ENCODE measurements around the gene BLOC1S4. TPM values are rescaled to one million over a fixed set of nuclear protein-coding genes. Genes with fewer than 3 reads are reported as not detected.

Gene BLOC1S4
- total RNA-seq, 1 donor: 7.0 TPM

- TF ChIP-seq, protein P1, sequence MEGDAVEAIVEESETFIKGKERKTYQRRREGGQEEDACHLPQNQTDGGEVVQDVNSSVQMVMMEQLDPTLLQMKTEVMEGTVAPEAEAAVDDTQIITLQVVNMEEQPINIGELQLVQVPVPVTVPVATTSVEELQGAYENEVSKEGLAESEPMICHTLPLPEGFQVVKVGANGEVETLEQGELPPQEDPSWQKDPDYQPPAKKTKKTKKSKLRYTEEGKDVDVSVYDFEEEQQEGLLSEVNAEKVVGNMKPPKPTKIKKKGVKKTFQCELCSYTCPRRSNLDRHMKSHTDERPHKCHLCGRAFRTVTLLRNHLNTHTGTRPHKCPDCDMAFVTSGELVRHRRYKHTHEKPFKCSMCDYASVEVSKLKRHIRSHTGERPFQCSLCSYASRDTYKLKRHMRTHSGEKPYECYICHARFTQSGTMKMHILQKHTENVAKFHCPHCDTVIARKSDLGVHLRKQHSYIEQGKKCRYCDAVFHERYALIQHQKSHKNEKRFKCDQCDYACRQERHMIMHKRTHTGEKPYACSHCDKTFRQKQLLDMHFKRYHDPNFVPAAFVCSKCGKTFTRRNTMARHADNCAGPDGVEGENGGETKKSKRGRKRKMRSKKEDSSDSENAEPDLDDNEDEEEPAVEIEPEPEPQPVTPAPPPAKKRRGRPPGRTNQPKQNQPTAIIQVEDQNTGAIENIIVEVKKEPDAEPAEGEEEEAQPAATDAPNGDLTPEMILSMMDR (IDR thresholded peaks at IDR 0.05; ENCODE audit: insufficient read depth, low read length): no peak
- H3K4me3 ChIP-seq (ENCODE audit: low read depth, low read length): no peak overlapping the region
- no peak for DNase-seq (ENCODE audit: low read depth)
These were observed 3.1 kb downstream of the BLOC1S4 start for GRCh38 chr4:6718932-6719610.

- H3K4me3 ChIP-seq (ENCODE audit: low read depth, low read length): no peak overlapping the region
- TF ChIP-seq, protein P1 (IDR thresholded peaks at IDR 0.05; ENCODE audit: insufficient read depth, low read length): no peak
- no peak for DNase-seq (ENCODE audit: low read depth)
These were observed 3.7 kb downstream of the BLOC1S4 start for GRCh38 chr4:6719611-6720179.

- H3K4me3 ChIP-seq (ENCODE audit: low read depth, low read length): no peak overlapping the region
These were observed 4.3 kb downstream of the BLOC1S4 start for GRCh38 chr4:6720202-6720699.

DNA sequence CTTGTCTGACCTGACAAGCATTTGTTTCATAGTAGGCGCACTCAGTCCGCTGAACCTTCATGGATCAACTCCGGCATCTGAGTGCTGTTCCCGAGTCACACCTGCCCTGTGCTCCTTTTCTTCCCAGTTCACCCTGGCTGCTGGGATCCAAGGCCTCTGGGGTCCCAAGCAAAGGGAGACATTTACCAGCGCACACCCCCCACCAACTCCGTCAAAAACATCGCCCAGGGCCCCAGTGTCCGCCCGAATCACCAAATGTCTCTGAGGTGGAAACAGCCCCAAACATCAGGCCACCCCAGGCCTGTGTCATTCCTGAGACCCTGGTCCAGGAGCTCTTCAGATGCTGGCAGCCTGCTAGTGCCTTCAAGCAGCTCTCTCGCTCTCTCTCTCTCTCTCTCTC lies 5.1 kb downstream of the BLOC1S4 start:
- DNase-seq (ENCODE audit: low read depth): no peak
- H3K4me3 ChIP-seq (ENCODE audit: low read depth, low read length): no peak overlapping the region
- TF ChIP-seq, protein P1 (IDR thresholded peaks at IDR 0.05; ENCODE audit: insufficient read depth, low read length): no peak

More at GRCh38 chr4:6720202-6720699, 4.3 kb downstream of the BLOC1S4 start:
- DNase-seq (ENCODE audit: low read depth): peak; percentile 77
- TF ChIP-seq, protein P1 (IDR thresholded peaks at IDR 0.05; ENCODE audit: insufficient read depth, low read length): peak; percentile 95

DNA sequence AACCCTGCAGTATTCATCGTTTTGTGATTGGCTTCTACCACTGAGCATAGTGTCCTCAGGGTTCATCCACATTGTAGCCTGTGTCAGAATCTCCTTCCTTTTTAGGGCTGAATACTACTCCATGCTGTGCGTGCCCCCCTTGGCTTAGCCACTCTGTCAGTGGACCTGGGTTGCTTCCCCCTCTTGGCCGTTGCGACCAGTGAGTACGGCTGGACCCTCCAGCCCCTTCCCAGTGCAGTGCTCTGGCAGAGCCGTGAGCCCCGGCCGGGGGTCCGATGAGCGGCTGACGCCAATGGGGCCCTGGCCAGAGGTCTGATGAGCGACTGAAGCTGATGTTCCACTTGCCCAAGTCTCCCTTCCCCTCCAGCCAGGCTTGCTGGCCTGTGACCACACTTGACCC lies 6.9 kb downstream of the BLOC1S4 start:
- TF ChIP-seq, protein P1 (IDR thresholded peaks at IDR 0.05; ENCODE audit: insufficient read depth, low read length): no peak
- DNase-seq (ENCODE audit: low read depth): no peak
- no peak overlapping the region for H3K4me3 ChIP-seq (ENCODE audit: low read depth, low read length)

DNA sequence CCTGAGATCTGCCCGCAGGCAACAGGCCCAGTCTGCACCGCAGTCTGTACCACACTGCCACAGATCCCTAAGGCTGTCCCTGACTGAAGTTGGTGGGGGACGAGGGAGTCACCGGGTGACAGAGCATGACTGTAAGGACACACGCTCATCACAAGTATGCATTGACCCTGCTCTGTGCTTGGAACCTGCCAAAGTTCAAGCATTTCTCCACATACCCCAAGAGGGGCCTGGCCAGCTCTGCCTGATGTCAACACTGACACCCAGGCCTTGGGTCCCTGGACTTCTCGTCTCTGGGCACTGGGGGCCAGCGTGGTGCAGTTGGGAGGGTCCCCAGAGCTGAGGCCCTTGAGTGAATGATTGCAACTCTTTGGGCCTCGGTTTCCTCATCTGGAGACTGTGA lies 7.9 kb downstream of the BLOC1S4 start:
- TF ChIP-seq, protein P1 (IDR thresholded peaks at IDR 0.05; ENCODE audit: insufficient read depth, low read length): no peak
- DNase-seq (ENCODE audit: low read depth): no peak
- H3K4me3 ChIP-seq (ENCODE audit: low read depth, low read length): no peak overlapping the region
